GM21526 (cell line): ENCODE measurements around the gene COPA.
"Not testable (repeated sequence)": the region's sequence is repeated elsewhere in the genome, so short reads cannot be mapped to it uniquely, and the experiment has no call there.

Experiments used
- ATAC-seq: cut with Tn5 transposase; IDR thresholded peaks from one replicate; pipeline ENCODE4 v1.9.1; 2021; ENCODE audit warnings: moderate library complexity; ENCODE audit not compliant: unreplicated experiment, low FRiP score

Gene COPA

GRCh38 chr1:160332516-160332915, 10.5 kb downstream of the COPA start:
- ATAC-seq: no peak

- ATAC-seq: no peak
Measured at GRCh38 chr1:160330119-160330518, 12.9 kb downstream of the COPA start.

- no peak for ATAC-seq
Measured at GRCh38 chr1:160328184-160328583, 14.9 kb downstream of the COPA start.

GRCh38 chr1:160326418-160326817, 16.6 kb downstream of the COPA start:
- ATAC-seq: no peak

GRCh38 chr1:160325252-160325651, 17.8 kb downstream of the COPA start:
- ATAC-seq: no peak

GRCh38 chr1:160322831-160323230, 20.2 kb downstream of the COPA start:
- no peak for ATAC-seq

GRCh38 chr1:160315359-160315758, 27.7 kb downstream of the COPA start:
- no peak for ATAC-seq

- no peak for ATAC-seq
Measured at GRCh38 chr1:160309571-160309970, 33.5 kb downstream of the COPA start.

GRCh38 chr1:160309185-160309557, 33.9 kb downstream of the COPA start:
- ATAC-seq: no peak

- no peak for ATAC-seq
Measured at GRCh38 chr1:160308451-160309184, 34.4 kb downstream of the COPA start.

GRCh38 chr1:160307118-160307791, 35.8 kb downstream of the COPA start:
- ATAC-seq: no peak

- ATAC-seq: no peak
Measured at GRCh38 chr1:160300173-160300572, 42.9 kb downstream of the COPA start.

- ATAC-seq: no peak
Measured at GRCh38 chr1:160296036-160296435, 47.0 kb downstream of the COPA start.

GRCh38 chr1:160293020-160293968, 49.8 kb downstream of the COPA start:
- no peak for ATAC-seq

GRCh38 chr1:160291248-160292220, 51.5 kb downstream of the COPA start:
- peak; percentile 53 for ATAC-seq

GRCh38 chr1:160287769-160288168, 55.3 kb downstream of the COPA start:
- not testable (repeated sequence) for ATAC-seq

GRCh38 chr1:160285506-160285905, 57.5 kb downstream of the COPA start:
- no peak for ATAC-seq

- peak; percentile 93 for ATAC-seq
Measured at GRCh38 chr1:160284782-160285344, 58.2 kb downstream of the COPA start, which contains the start of gene PEX19. Gene PEX19 (minus strand): TSS chr1:160285133. CDS start chr1:160285124, 9 bp downstream.

GRCh38 chr1:160284220-160284781, 58.7 kb downstream of the COPA start:
- ATAC-seq: no peak
